UCSD-AML1 (cell line): ENCODE results near the gene PTOV1.

ENCODE experiments used
- DNase-seq: peaks from one replicate; lab custom pipeline; 2025; ENCODE audit not compliant: unreplicated experiment; lab: John Stamatoyannopoulos, UW

PTOV1 gene

DNA sequence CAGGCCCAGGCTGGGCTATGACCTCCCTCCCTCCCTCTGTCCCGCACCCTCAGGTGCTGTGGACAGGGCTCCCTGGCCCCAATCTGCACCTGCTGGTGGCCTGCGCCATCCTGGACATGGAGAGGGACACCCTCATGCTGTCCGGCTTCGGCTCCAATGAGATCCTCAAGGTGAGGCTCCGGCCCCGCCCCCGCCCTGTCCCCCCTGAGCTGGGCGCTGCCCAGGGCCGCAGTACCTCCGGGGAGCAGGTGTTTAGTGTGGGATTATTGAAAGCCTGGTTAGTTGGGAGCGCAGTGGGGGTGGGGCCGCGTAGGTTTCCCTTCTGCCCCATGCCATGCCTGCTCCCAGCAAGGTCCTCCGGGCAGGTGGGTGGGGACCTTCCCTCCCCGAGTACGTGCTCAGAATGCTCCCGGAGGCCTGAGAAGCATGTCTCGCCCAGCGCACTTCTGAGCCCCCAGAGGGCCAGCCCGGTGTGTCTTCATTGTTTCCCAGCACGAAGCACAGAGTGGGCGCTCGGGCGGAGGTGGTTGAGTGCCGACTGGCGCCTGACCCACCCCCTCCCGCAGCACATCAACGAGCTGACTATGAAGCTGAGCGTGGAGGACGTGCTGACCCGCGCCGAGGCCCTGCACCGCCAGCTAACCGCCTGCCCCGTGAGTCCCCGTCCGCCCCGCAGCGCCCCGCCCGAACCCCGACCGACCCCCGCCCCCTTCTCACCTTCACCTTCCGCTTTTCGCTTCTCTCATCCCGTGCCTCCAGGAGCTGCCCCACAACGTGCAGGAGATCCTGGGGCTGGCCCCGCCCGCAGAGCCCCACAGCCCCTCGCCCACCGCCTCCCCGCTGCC lies 36.9 kb downstream of the PTOV1 start:
- DNase-seq, result no peak

GRCh38 chr19:49888510-49888824 lies 37.5 kb downstream of the PTOV1 start:
- no peak for DNase-seq

GRCh38 chr19:49889038-49889686 lies 38.2 kb downstream of the PTOV1 start:
- no peak for DNase-seq

- DNase-seq, result no peak
Observed at GRCh38 chr19:49889687-49890348, 38.9 kb downstream of the PTOV1 start.

- no peak for DNase-seq
Observed at GRCh38 chr19:49890349-49891311, 39.7 kb downstream of the PTOV1 start.

GRCh38 chr19:49891393-49891792 lies 40.4 kb downstream of the PTOV1 start:
- DNase-seq, result no peak

DNA sequence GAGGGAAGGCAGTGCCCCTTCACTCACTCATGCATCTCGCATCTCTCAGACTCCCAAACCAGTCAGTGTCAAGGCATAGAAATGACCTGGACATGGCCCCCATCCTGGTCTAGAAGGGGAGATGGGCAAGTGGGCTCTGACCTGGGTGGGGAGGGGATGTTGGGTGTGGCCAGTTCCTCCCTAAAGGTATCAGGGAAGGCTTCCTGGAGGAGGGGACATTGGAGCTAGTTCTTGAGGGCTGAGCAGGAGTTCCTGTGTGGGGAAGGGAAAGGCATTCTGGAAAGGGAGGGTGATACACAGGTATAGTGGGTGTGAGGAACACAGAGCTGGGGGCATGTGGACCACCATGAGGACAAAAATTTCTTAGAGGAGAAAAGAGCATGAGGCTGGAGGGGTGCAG lies 41.8 kb downstream of the PTOV1 start:
- no peak for DNase-seq

DNA sequence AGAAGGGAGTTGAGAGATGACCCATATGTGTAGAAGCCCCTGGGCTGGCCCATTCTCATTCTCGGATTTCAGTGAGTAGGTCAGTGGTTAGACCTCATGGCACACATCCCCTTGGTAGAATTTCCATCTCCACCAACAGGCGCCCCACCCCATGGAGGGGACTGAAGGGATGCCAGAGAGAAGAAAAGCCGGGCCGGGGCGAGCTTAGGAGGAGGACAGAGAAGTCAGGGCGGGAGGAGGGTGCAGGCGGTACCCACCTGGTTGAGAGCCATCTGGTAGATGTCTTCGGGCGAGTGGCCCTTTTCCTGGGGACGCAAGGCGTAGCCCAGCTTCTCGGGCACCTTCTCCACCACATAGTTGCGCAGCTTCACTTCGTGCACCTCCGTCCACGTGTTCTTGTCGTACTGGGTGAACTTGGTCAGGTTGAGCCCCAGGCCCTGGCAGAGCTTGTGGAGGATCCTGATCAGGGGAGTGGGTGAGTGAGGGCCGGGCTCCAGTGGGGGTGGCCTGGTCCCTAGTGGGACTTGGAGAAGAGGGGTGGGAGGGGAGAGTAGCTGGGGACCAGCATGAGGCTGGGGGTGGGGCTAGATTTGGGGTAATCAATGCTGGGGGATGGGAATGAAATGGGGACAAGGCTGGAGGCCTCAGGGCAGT lies 43.2 kb downstream of the PTOV1 start:
- DNase-seq, result no peak

GRCh38 chr19:49894879-49895565 lies 44.1 kb downstream of the PTOV1 start:
- DNase-seq, result no peak

DNA sequence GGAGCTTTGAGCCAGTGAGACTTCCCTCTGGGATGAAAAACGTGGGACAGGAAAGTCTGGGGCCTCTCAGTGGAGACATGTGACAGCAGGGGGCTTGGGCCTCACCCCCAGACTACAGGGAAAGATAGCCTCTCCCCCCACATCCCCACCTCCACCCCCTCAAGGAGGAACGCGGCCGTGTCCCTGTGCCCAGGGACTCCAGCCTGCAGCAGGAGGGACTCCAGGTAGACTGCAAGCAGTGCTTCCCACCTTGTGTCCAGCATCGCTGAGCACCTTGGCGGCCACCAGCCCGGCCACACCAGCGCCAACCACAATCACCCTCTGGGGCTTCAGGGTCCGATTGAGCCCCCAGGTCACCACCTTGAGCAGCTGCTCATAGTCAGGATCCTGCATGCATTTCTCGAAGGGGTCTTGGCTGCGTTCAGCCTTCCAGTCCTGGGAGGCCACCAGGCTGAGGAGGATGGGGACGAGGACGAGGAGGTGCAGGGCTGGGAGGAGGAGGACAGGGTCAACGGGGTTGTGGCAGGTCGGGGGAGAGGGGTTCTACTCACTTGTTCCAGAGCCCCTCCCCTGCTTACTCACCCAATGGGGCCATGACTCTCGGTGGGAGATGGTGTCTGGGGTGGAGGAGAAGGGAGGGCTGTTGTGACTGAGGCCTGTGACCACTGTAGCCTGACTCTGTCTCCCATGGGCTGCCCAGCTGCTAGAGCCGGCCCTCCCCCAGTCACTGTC lies 44.8 kb downstream of the PTOV1 start:
- DNase-seq, result no peak

- DNase-seq, result peak; percentile 70
Observed at GRCh38 chr19:49896863-49897621, 46.1 kb downstream of the PTOV1 start, which contains the start of gene IL4I1. Gene IL4I1, minus strand, starts transcription at chr19:49896887. Its CDS starts 727 bp downstream, at chr19:49896160.

DNA sequence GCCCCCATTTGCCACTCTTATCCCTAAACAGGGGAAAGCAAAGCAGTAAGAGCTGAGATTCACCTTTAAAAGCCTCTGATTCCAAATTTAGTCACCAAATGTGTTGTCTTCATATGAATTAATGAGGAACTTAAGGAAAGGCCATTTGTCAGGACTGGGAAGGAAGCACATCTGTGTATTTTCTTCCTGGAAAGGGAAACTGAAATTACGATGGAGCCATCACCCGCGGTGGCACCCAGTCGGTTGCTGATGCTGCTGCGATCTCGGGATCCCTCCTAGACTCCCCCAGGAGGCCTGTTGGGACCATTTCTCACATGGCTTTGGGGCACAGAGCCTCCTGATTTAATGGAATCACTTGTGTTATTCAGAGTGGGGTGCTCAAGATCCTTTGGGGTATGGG lies 53.2 kb downstream of the PTOV1 start:
- DNase-seq, result no peak

- DNase-seq, result no peak
Observed at GRCh38 chr19:49906879-49907564, 56.1 kb downstream of the PTOV1 start.

- DNase-seq, result no peak
Observed at GRCh38 chr19:49907745-49908446, 56.9 kb downstream of the PTOV1 start.

GRCh38 chr19:49908480-49909420 lies 57.8 kb downstream of the PTOV1 start:
- DNase-seq, result no peak

GRCh38 chr19:49910179-49910578 lies 59.2 kb downstream of the PTOV1 start:
- no peak for DNase-seq
